Measurements from ENCODE around the gene ADAMTS1. TPM values are rescaled to one million over a fixed set of nuclear protein-coding genes. Genes with fewer than 3 reads are reported as not detected.

Gene ADAMTS1
- total and polyA plus RNA-seq, 2 of the 4 experiments (the other 2 are of a cell fraction), result 116 to 317 TPM

GRCh38 chr21:26798856-26799751, 46.1 kb downstream of the ADAMTS1 start:
- H3K27me3 ChIP-seq (ENCODE audit: control insufficient read depth, insufficient read depth, low read length), result no peaks in the 10 kb centered on the region
- peak overlapping the region; percentile 90 for H3K18ac ChIP-seq (ENCODE audit: low read depth, low read length)
- H3K79me1 ChIP-seq (ENCODE audit: low read depth in 1 of 2, low read length in 2 of 2), result no peaks in the 10 kb centered on the region
- H2AK5ac ChIP-seq (ENCODE audit: low read depth, low read length), result peak overlapping the region; percentile 82
- H3K9me3 ChIP-seq (ENCODE audit: control insufficient read depth, insufficient read depth, low read length), result peaks cover 7% of the 10 kb centered on the region
- no peak for ATAC-seq (ENCODE audit: low read depth)
- no peak overlapping the region for H3K56ac ChIP-seq (ENCODE audit: extremely low read depth, insufficient read depth, low read length)
- H3K4me2 ChIP-seq (ENCODE audit: low read depth, low read length), result no peak overlapping the region
- peak overlapping the region; percentile 55 for H2AK9ac ChIP-seq (replicated peaks; ENCODE audit: low read depth, low read length, poor library complexity)
- in situ Hi-C loops (cut with MboI; ENCODE audit: low sequenced_read_pairs), result no loop called here
- CTCF ChIA-PET, result no interaction called here
- H4K5ac ChIP-seq (ENCODE audit: low read depth, low read length), result no peak overlapping the region; the same call in 1 of the 2 replicates
- intact Hi-C loops (cut with micrococcal nuclease), result no loop called here
- WGBS, 2 experiments (ENCODE audit: extremely low coverage in 2 of 2, insufficient read length in 1 of 2), result 90% methylated on average over 2 of the region's 8 CpGs; no CpG with 5 or more reads in 1 of the 2 experiments
- peak overlapping the region; percentile 78 for H3K4ac ChIP-seq (ENCODE audit: low read depth, low read length)
- peak overlapping the region; percentile 64 for H2BK5ac ChIP-seq (ENCODE audit: low read depth, low read length, poor library complexity, severe bottlenecking)
- peak overlapping the region; percentile 94; the same call in 2 of the 3 replicates for H2BK15ac ChIP-seq (ENCODE audit: low read depth, low read length)
- peak overlapping the region; percentile 72 for H2BK20ac ChIP-seq (ENCODE audit: low read depth, low read length)
- peak overlapping the region; percentile 85 for H3K14ac ChIP-seq (replicated peaks; ENCODE audit: low read depth, low read length)
- H3K9me1 ChIP-seq (ENCODE audit: insufficient read depth, low read length), result no peaks in the 10 kb centered on the region
- H3K36me3 ChIP-seq (ENCODE audit: control insufficient read depth, insufficient read depth, low read length), result no peaks in the 10 kb centered on the region
- no peak overlapping the region for H3K4me3 ChIP-seq (ENCODE audit: insufficient read depth, low read depth, low read length)
- H4K8ac ChIP-seq (ENCODE audit: low read depth in 2 of 2, low read length in 2 of 2), result peak overlapping the region in 1 of 2 experiments; percentile 97; a peak in 2 of 4 replicates
- H3K9ac ChIP-seq (ENCODE audit: low read depth, low read length), result no peak overlapping the region
- peaks cover 19% of the 10 kb centered on the region for H3K4me1 ChIP-seq (ENCODE audit: control insufficient read depth, insufficient read depth, low read length)
- H2AFZ ChIP-seq (replicated peaks; ENCODE audit: low read length, poor library complexity), result no peak overlapping the region
- BruUV-seq (replicated peaks), result no TSS peak
- POLR2A ChIA-PET (ENCODE audit: unreplicated experiment), result no interaction called here
- TF ChIP-seq RCOR1 (IDR thresholded peaks at IDR 0.05; ENCODE audit: insufficient replicate concordance, low read length) (no peak), CHD1 (IDR thresholded peaks at IDR 0.05; ENCODE audit: low read depth, low read length) (no peak), CEBPB (IDR thresholded peaks at IDR 0.05; ENCODE audit: low read depth, low read length) (no peak), RAD21 (IDR thresholded peaks at IDR 0.05; ENCODE audit: low read length) (no peak)
- dilution Hi-C loops (cut with HindIII; ENCODE audit: low sequenced_read_pairs, unreplicated experiment), result no loop called here
- H4K91ac ChIP-seq (ENCODE audit: insufficient read depth, low read depth, low read length), result peak overlapping the region; percentile 38
- DNase-seq, result peak; percentile 81
- H2BK120ac ChIP-seq (ENCODE audit: low read depth, low read length), result peak overlapping the region; percentile 74
- H4K20me1 ChIP-seq (ENCODE audit: insufficient read depth, low read length), result no peaks in the 10 kb centered on the region
- H3K27ac ChIP-seq (ENCODE audit: insufficient read depth, low read length), result 0 out of 2 replicates have a peak overlapping the region, but pooled peaks have one; percentile 26
- no peak overlapping the region for H3K23ac ChIP-seq (ENCODE audit: low read depth, low read length)
